CD8-positive, alpha-beta memory T cell (primary cell): ENCODE data around the gene ZFYVE9. TPM values are rescaled to one million over a fixed set of nuclear protein-coding genes. Genes with fewer than 3 reads are reported as not detected.
"Not testable (repeated sequence)": the region's sequence is repeated elsewhere in the genome, so short reads cannot be mapped to it uniquely, and the experiment has no call there.

Source experiments
- CTCF ChIA-PET: fragments of 350-600 bp; sonication (Branson Sonifier 250); formaldehyde crosslinking; loops from one replicate; lab custom pipeline; 2021; ENCODE audit warnings: antibody characterized with exemption; lab: Charles Lee
- POLR2A ChIA-PET: fragments of 350-600 bp; sonication (Branson Sonifier 250); formaldehyde crosslinking; loops from one replicate; lab custom pipeline; 2021; ENCODE audit warnings: antibody characterized with exemption; lab: Charles Lee
- DNase-seq, 5 donors: peaks; one replicate each; pipeline versions ENCODE4 v3.0.0 to v3.0.0-alpha.2; 2020 to 2022; ENCODE audit warnings: mixed read lengths in 1 of 5
- H3K27ac ChIP-seq: one replicate; pipeline ENCODE4 v1.7.0; 2013; ENCODE audit warnings: low read depth, mild to moderate bottlenecking, low read length, moderate library complexity
- H3K27me3 ChIP-seq: 2 replicates; pipeline ENCODE4 v1.7.0; 2013; ENCODE audit warnings: low read length, mild to moderate bottlenecking; ENCODE audit not compliant: insufficient read depth, poor library complexity, severe bottlenecking
- H3K36me3 ChIP-seq: 2 replicates; pipeline ENCODE4 v1.7.0; 2013; ENCODE audit warnings: mild to moderate bottlenecking, low read length, moderate library complexity; ENCODE audit not compliant: insufficient read depth
- H3K4me1 ChIP-seq: 2 replicates; pipeline ENCODE4 v1.7.0; 2013; ENCODE audit warnings: mild to moderate bottlenecking, low read length, moderate library complexity; ENCODE audit not compliant: insufficient read depth
- H3K4me3 ChIP-seq: 2 replicates; pipeline ENCODE4 v1.7.0; 2013; ENCODE audit warnings: mild to moderate bottlenecking, low read length
- H3K9me3 ChIP-seq: 2 replicates; pipeline ENCODE4 v1.7.0; 2013; ENCODE audit warnings: mild to moderate bottlenecking, low read length
- H3K27ac Mint-ChIP-seq, 8 donors: one replicate each; pipeline ENCODE4 v1.8.0; 2020 to 2021; ENCODE audit warnings: mixed read lengths in 8 of 8, mild to moderate bottlenecking in 6 of 8, inconsistent platforms in 3 of 8, moderate library complexity in 3 of 8
- H3K27me3 Mint-ChIP-seq, 2 donors: one replicate each; pipeline ENCODE4 v1.8.0; 2020 to 2021; ENCODE audit warnings: mixed read lengths in 2 of 2, mild to moderate bottlenecking in 1 of 2, moderate library complexity in 1 of 2
- H3K36me3 Mint-ChIP-seq, 3 donors: one replicate each; pipeline ENCODE4 v1.8.0; 2020 to 2021; ENCODE audit warnings: mixed read lengths in 3 of 3, inconsistent platforms in 1 of 3, mild to moderate bottlenecking in 1 of 3
- H3K4me1 Mint-ChIP-seq, 3 donors: one replicate each; pipeline ENCODE4 v1.8.0; 2020 to 2021; ENCODE audit warnings: mixed read lengths in 3 of 3, inconsistent platforms in 1 of 3, mild to moderate bottlenecking in 1 of 3
- H3K4me3 Mint-ChIP-seq, 7 donors: one replicate each; pipeline ENCODE4 v1.8.0; 2020 to 2021; ENCODE audit warnings: mixed read lengths in 7 of 7, mild to moderate bottlenecking in 6 of 7, moderate library complexity in 4 of 7, inconsistent platforms in 2 of 7
- H3K9me3 Mint-ChIP-seq, 5 donors: one replicate each; pipeline ENCODE4 v1.8.0; 2020 to 2022; ENCODE audit warnings: mixed read lengths in 5 of 5, mild to moderate bottlenecking in 3 of 5, moderate library complexity in 2 of 5, inconsistent platforms in 1 of 5
- polyA plus RNA-seq: library from polyadenylated mRNA; unstranded; fragments of 300-500 nt; fragmentation: Illumina TruSeq; gene quantifications from one replicate; pipeline ENCODE4 v1.2.3, GENCODE V29; 2021
- total RNA-seq, 2 experiments: library from RNA; stranded (reverse); gene quantifications; one replicate each; pipeline ENCODE4 v1.2.3, GENCODE V29; 2021

Gene ZFYVE9
- total and polyA plus RNA-seq, 3 experiments from 2014 or later, result 3.2 to 4.7 (median 4.4) TPM

DNA sequence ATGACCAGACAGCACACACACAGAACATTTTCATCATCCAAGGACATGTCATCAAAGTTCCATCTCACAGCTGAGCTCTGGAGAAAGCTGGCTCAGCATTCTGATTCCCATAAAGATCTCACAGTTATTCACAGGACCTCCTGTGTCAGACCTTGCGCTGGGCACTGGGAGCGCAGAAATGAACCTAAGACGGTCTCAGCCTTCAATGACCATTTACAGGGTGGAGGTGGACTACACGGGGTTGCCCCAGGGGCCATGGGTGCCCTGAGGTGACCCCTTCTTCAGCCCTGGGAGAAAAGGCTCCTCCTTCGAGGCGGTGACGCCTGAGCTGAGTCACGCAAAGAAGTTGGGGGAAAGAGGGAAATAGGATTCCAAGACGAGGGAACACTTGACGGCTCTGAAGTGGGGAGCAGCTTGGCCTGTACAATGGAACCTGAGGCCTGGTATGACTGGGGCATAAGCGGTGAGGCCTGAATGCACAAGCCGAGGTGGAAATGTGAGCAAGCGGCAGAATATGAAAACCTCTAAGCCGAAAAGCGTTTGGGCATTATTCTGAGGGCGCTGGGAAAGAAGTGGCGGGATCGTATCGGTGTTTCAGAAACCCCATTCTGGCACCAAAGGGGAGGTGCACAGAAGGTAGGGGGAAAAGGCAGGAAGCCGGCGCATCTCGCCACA is 223.3 kb downstream of the ZFYVE9 start:
- CTCF ChIA-PET, result interaction anchor here (1.0 to 1.6 kb wide), 4 partner anchors 15 to 268 kb away, joined by 3 to 4 read pairs (median 4); partner anchors contain the start of gene SHISAL2A
- Mint-ChIP-seq H3K9me3 (no peaks in the 10 kb centered on the region), H3K4me1 (peaks cover 37 to 55% (median 55%) of the 10 kb centered on the region in 3 donors), H3K4me3 (peak overlapping the region; percentile 92 to 96 (median 93)), H3K27me3 (no peaks in the 10 kb centered on the region), H3K27ac (peak overlapping the region; percentile 80 to 98 (median 97)), H3K36me3 (peaks cover 0 to 41% (median 4%) of the 10 kb centered on the region in 3 donors)
- peak overlapping the region; percentile 89 for H3K27ac ChIP-seq
- H3K4me3 ChIP-seq, result peak overlapping the region; percentile 91
- H3K36me3 ChIP-seq, result peaks cover 32% of the 10 kb centered on the region
- H3K9me3 ChIP-seq, result no peaks in the 10 kb centered on the region
- peak in 1 of 5 donors; percentile 10 for DNase-seq
- no peaks in the 10 kb centered on the region for H3K27me3 ChIP-seq
- POLR2A ChIA-PET, result interaction anchor here (0.6 to 1.5 kb wide), 8 partner anchors 15 to 268 kb away, joined by 3 to 9 read pairs (median 4); partner anchors contain the start of genes ORC1, PRPF38A, SHISAL2A and ZFYVE9
- peaks cover 33% of the 10 kb centered on the region for H3K4me1 ChIP-seq

DNA sequence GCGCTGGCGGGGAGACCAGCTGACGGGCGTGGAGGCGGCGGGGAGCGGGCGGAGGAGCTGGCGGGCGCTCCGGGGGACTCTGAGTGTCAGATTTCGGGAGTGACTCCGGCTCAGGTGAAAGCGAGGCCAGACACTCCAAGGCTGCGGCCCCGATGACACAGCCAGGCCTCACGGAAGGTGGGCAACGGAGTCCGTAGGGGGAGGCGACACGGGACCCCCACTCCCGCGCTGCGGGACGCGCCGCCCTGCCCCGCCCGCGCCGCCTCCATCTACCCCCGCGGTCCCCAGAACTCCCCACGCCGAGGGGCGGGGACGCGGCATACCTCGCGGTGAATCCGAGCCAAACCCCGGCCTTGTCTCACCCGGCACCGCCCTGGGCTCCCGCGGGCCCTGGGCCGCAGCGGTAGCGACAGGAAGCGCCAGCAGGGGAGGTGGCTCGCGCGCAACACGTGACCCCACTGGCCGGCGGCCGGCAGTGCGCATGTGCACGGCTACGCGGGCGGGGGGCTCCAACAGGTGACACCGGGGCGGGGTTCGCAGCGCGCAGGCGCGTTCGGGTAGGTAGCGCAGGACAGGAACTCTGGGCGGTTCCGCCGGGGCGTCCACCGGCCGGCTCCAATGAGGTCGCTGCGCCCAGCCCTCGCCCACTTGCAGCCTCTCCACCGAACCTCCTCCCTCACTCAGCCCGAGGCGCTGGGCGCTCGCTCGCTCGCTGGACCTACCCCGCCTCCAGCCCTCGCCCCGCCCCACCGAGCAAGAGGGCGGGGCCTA is 224.0 kb downstream of the ZFYVE9 start, which contains the start of gene CC2D1B:
TSS of gene CC2D1B (minus strand) at position 460 of the 771 bp plus-strand sequence. CDS start 1,585 bp downstream, outside the sequence.
- Histone ChIP-seq H3K27ac (peak within 1 kb of the TSS; percentile 89), H3K4me1 (peaks cover 33% of the 10 kb centered on the region), H3K36me3 (peaks cover 25% of the 10 kb centered on the region), H3K27me3 (no peaks in the 10 kb centered on the region), H3K9me3 (no peaks in the 10 kb centered on the region), H3K4me3 (peak within 1 kb of the TSS; percentile 91)
- H3K36me3 Mint-ChIP-seq, result peaks cover 0 to 34% (median 4%) of the 10 kb centered on the region in 3 donors
- H3K27me3 Mint-ChIP-seq, result no peaks in the 10 kb centered on the region
- peak; percentile 99 to 100 (median 100) for DNase-seq
- H3K27ac Mint-ChIP-seq, result peak within 1 kb of the TSS; percentile 80 to 98 (median 97)
- ChIA-PET CTCF (interaction anchor here (1.0 to 1.6 kb wide), 4 partner anchors 17 to 267 kb away, joined by 3 to 4 read pairs (median 3); partner anchors contain the start of genes ORC1, PRPF38A and SHISAL2A), POLR2A (interaction anchor here (0.6 to 1.3 kb wide), 10 partner anchors 9 to 267 kb away, joined by 3 to 9 read pairs (median 3); partner anchors contain the start of genes ORC1, PRPF38A, SHISAL2A and ZFYVE9)
- peaks cover 37 to 55% (median 55%) of the 10 kb centered on the region in 3 donors for H3K4me1 Mint-ChIP-seq
- H3K9me3 Mint-ChIP-seq, result no peaks in the 10 kb centered on the region
- peak within 1 kb of the TSS; percentile 92 to 96 (median 93) for H3K4me3 Mint-ChIP-seq

DNA sequence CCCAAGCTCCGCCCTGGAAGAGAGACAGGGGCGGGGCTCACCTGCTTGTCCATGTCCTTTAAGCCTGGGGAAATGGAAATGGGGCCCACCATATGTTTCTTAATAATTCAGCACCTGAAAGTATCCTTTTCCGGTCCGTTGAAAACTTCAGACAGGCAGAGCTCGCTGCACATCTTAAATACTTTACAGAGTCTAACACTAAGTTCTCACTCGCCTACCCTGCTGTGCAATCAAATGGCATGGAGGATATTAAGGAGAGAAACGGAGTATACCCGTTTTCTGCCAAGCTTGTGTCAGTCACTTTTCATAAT is 224.6 kb downstream of the ZFYVE9 start:
- DNase-seq, result no peak
- H3K36me3 Mint-ChIP-seq, result peaks cover 0 to 29% (median 3%) of the 10 kb centered on the region in 3 donors
- no peaks in the 10 kb centered on the region for H3K27me3 ChIP-seq
- H3K27ac Mint-ChIP-seq, result peak overlapping the region; percentile 66 to 82 (median 78)
- peaks cover 20% of the 10 kb centered on the region for H3K36me3 ChIP-seq
- H3K4me1 Mint-ChIP-seq, result peaks cover 36 to 55% (median 54%) of the 10 kb centered on the region in 3 donors
- H3K4me3 Mint-ChIP-seq, result peak overlapping the region; percentile 92 to 96 (median 93)
- ChIA-PET CTCF (interaction anchor here (1.0 to 1.6 kb wide), 2 partner anchors 33 to 38 kb away, joined by 3 to 4 read pairs; partner anchors contain the start of genes ORC1 and PRPF38A), POLR2A (interaction anchor here (0.6 to 1.3 kb wide), 7 partner anchors 9 to 349 kb away, joined by 3 to 8 read pairs (median 3); partner anchors contain the start of gene PRPF38A)
- no peaks in the 10 kb centered on the region for H3K9me3 Mint-ChIP-seq
- peak overlapping the region; percentile 89 for H3K27ac ChIP-seq
- H3K4me1 ChIP-seq, result peaks cover 33% of the 10 kb centered on the region
- peak overlapping the region; percentile 91 for H3K4me3 ChIP-seq
- H3K9me3 ChIP-seq, result no peaks in the 10 kb centered on the region
- H3K27me3 Mint-ChIP-seq, result no peaks in the 10 kb centered on the region

DNA sequence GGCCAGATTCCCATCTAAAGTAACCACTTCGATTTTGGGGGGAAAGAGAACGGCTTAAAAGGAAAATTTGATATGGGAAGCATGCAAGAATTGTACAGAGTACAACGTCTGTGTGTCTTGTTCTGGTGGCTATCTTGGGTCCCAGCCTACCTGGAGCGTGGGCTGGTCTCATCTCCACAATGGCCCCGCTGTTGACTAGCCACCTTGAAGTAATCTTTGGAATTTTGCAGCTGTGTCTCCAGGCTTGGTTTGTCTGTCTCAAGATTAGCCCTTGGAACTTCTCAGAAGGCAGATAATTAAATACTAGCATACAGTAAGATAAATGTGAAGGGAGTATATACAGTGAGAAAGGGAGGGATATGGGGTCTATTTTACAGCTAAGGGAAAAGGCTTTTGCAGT is 225.4 kb downstream of the ZFYVE9 start:
- no peak for DNase-seq
- peaks cover 33 to 47% (median 47%) of the 10 kb centered on the region in 3 donors for H3K4me1 Mint-ChIP-seq
- H3K27me3 ChIP-seq, result no peaks in the 10 kb centered on the region
- peak overlapping the region; percentile 89 for H3K27ac ChIP-seq
- no peaks in the 10 kb centered on the region for H3K9me3 Mint-ChIP-seq
- peaks cover 12% of the 10 kb centered on the region for H3K36me3 ChIP-seq
- H3K9me3 ChIP-seq, result no peaks in the 10 kb centered on the region
- H3K36me3 Mint-ChIP-seq, result peaks cover 0 to 21% (median 0%) of the 10 kb centered on the region in 3 donors
- H3K4me3 ChIP-seq, result no peak overlapping the region
- H3K27ac Mint-ChIP-seq, result peak overlapping the region in 1 of 8 donors; percentile 80
- H3K4me3 Mint-ChIP-seq, result peak overlapping the region in 5 of 7 donors; percentile 6 to 44 (median 41)
- ChIA-PET POLR2A (interaction anchor here (0.7 to 1.1 kb wide), 4 partner anchors 36 to 348 kb away, joined by 4 to 8 read pairs (median 6); partner anchors contain the start of gene PRPF38A), CTCF (interaction anchor here (1.0 to 1.6 kb wide), 3 partner anchors 8 to 37 kb away, joined by 3 to 4 read pairs (median 3); partner anchors contain the start of genes ORC1 and PRPF38A)
- H3K4me1 ChIP-seq, result peaks cover 30% of the 10 kb centered on the region
- no peaks in the 10 kb centered on the region for H3K27me3 Mint-ChIP-seq

DNA sequence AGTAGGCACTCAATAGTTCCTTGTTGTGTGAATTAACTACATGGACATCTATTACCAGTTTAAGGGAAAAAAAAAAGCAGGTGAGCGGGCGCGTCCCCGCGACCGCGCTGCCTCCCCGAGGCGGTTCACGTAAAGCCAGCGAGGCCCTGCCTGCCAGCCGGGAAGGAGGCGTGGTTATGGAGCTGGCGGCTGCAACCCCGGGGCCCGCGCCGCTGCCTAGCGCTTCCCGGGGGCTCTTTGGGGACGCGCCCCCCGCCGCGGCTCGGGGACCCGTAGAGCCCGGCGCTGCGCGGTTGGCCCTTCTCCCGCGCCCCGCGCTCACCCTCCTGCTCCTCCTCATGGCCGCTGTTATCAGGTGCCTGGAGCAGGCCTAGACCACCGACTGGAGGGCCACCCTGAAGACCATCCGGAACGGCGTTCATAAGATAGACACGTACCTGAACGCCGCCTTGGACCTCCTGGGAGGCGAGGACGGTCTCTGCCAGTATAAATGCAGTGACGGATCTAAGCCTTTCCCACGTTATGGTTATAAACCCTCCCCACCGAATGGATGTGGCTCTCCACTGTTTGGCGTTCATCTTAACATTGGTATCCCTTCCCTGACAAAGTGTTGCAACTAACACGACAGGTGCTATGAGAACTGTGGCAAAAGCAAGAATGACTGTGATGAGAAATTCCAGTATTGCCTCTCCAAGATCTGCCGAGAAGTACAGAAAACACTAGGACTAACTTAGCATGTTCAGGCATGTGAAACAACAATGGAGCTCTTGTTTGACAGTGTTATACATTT is 226.7 kb downstream of the ZFYVE9 start:
- peak overlapping the region; percentile 61 to 75 (median 69) for H3K4me3 Mint-ChIP-seq
- H3K4me1 Mint-ChIP-seq, result peaks cover 33 to 41% (median 41%) of the 10 kb centered on the region in 3 donors
- H3K4me1 ChIP-seq, result peaks cover 24% of the 10 kb centered on the region
- H3K27me3 Mint-ChIP-seq, result no peaks in the 10 kb centered on the region
- no peak overlapping the region for H3K27ac ChIP-seq
- H3K36me3 ChIP-seq, result peaks cover 5% of the 10 kb centered on the region
- no peaks in the 10 kb centered on the region for H3K9me3 ChIP-seq
- peak overlapping the region in 6 of 8 donors; percentile 3 to 84 (median 73) for H3K27ac Mint-ChIP-seq
- peak overlapping the region; percentile 14 for H3K4me3 ChIP-seq
- DNase-seq, result peak; percentile 48 to 70 (median 52)
- H3K27me3 ChIP-seq, result no peaks in the 10 kb centered on the region
- ChIA-PET CTCF (interaction anchor here (1.2 to 1.6 kb wide), 2 partner anchors 9 to 37 kb away, joined by 3 to 7 read pairs; no protein-coding TSS in a partner anchor), POLR2A (interaction anchor here (0.7 to 1.1 kb wide), 3 partner anchors 12 to 73 kb away, joined by 3 to 4 read pairs (median 3); no protein-coding TSS in a partner anchor)
- H3K9me3 Mint-ChIP-seq, result no peaks in the 10 kb centered on the region
- H3K36me3 Mint-ChIP-seq, result peaks cover 0 to 11% (median 0%) of the 10 kb centered on the region in 3 donors

DNA sequence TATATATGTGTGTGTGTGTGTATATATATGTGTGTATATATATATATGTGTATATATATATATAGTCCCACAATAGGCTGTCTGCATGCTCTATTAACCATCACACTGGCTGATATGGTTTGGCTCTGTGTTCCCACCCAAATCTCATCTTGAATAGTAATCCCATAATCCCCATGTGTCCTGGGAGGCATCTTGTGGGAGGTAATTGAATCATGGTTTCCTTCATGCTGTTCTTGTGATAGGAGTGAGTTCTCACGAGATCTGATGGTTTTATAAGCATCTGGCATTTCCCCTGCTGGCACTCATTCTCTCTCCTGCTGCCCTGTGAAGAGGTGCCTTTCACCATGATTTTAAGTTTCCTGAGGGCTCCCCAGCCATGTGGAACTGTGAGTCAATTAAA is 228.0 kb downstream of the ZFYVE9 start:
- H3K9me3 Mint-ChIP-seq, CTCF ChIA-PET: not testable (repeated sequence)
- peak overlapping the region in 1 of 7 donors; percentile 51 for H3K4me3 Mint-ChIP-seq

DNA sequence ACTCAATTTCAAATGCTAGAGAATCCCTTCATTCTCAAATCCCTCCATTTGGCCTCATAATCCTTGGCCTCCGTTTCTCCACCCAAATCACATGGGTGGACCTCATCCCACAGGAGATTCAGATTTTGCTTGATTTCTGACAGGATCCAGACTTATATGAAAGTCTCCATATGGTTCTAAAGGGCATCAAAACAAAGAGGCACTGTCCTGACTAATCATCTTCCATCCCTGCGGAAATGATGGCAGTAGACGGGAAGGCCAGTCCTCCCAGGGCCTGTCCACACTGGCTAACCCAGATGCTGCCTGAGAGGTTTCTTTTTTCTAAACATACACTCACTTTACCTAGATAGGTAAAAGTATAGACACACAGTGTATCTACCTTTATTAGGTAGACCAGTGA is 243.5 kb downstream of the ZFYVE9 start:
- no peaks in the 10 kb centered on the region for H3K4me1 Mint-ChIP-seq
- Histone ChIP-seq H3K4me1 (no peaks in the 10 kb centered on the region), H3K4me3 (no peak overlapping the region), H3K36me3 (no peaks in the 10 kb centered on the region), H3K27me3 (no peaks in the 10 kb centered on the region), H3K27ac (no peak overlapping the region), H3K9me3 (no peaks in the 10 kb centered on the region)
- H3K36me3 Mint-ChIP-seq, result peaks cover 0 to 1% (median 0%) of the 10 kb centered on the region in 3 donors
- DNase-seq, result no peak
- no peaks in the 10 kb centered on the region for H3K27me3 Mint-ChIP-seq
- H3K4me3 Mint-ChIP-seq, result no peak overlapping the region
- CTCF ChIA-PET, result no interaction called here
- POLR2A ChIA-PET, result no interaction called here
- H3K27ac Mint-ChIP-seq, result peak overlapping the region in 1 of 8 donors; percentile 19
- H3K9me3 Mint-ChIP-seq, result no peaks in the 10 kb centered on the region

More for the DNA sequence above, 228.0 kb downstream of the ZFYVE9 start:
- H3K27me3 Mint-ChIP-seq, H3K9me3 ChIP-seq, H3K27ac ChIP-seq, H3K36me3 ChIP-seq, DNase-seq, H3K27me3 ChIP-seq, POLR2A ChIA-PET, H3K27ac Mint-ChIP-seq, H3K36me3 Mint-ChIP-seq, H3K4me3 ChIP-seq: not testable (repeated sequence)
- peaks cover 13% of the 10 kb centered on the region for H3K4me1 ChIP-seq
- H3K4me1 Mint-ChIP-seq, result peaks cover 24 to 29% (median 29%) of the 10 kb centered on the region in 3 donors
